ENCODE measurements around the gene SPIRE1. TPM values are rescaled to one million over a fixed set of nuclear protein-coding genes. Genes with fewer than 3 reads are reported as not detected.

The SPIRE1 gene
- total RNA-seq, result 43.8 TPM

GRCh38 chr18:12657684-12658425 is at the start of gene SPIRE1:
Gene SPIRE1, minus strand, starts transcription at chr18:12658107. Its CDS starts 241 bp downstream, at chr18:12657866.

GRCh38 chr18:12702221-12703095 is 44.6 kb upstream of the SPIRE1 start, which contains the start of the genes CEP76 and PSMG2:
Gene CEP76, minus strand, starts transcription at chr18:12702723. Its CDS starts 175 bp downstream, at chr18:12702548.
Gene PSMG2, plus strand, starts transcription at chr18:12703042. Its CDS starts 66 bp downstream, at chr18:12703108.

Other genes starting within 250 kb of the SPIRE1 start
- gene CEP76, start 44.6 kb upstream of the SPIRE1 start, total RNA-seq, result 18.0 TPM
- 50.5 TPM for gene PSMG2, start 44.9 kb upstream of the SPIRE1 start, total RNA-seq
- 52.9 TPM for gene PTPN2, start 226.1 kb upstream of the SPIRE1 start, total RNA-seq

Measured in camera-type eye (tissue), 1 donor.